ENCODE measurements around the gene POMZP3.
"Not testable (repeated sequence)": the region's sequence is repeated elsewhere in the genome, so short reads cannot be mapped to it uniquely, and the experiment has no call there.

GRCh38 chr7:76600650-76601049 lies 26.4 kb downstream of the POMZP3 start:
- not testable (repeated sequence) for TF ChIP-seq CTCF (IDR thresholded peaks at IDR 0.05 in 8 of 11, conservative IDR thresholded peaks at IDR 0.05 in 3 of 11); POLR2A (IDR thresholded peaks at IDR 0.05); POLR2AphosphoS5 (IDR thresholded peaks at IDR 0.05)
